T-helper 2 cell (primary cell): ENCODE results near the gene EMID1.
A peak's percentile ranks its signal among the peaks of the same experiment; 100 is the strongest.

ENCODE experiments used
- DNase-seq, 5 experiments: peaks; one replicate each; pipeline versions ENCODE4 v3.0.0 to v3.0.0-alpha.2; 2012 to 2022
- total RNA-seq, 2 donors: gene quantifications; one replicate each; lab custom pipeline; 2026; lab: John Stamatoyannopoulos, UW

The EMID1 gene
- total RNA-seq: 0 to 0.47 reads per million in 2 donors

GRCh38 chr22:29205594-29206371 lies at the start of gene EMID1:
Gene EMID1, plus strand, starts transcription at chr22:29205896. Its CDS starts 143 bp downstream, at chr22:29206039.
- peak in 1 of 5 experiments; percentile 41 for DNase-seq

DNA sequence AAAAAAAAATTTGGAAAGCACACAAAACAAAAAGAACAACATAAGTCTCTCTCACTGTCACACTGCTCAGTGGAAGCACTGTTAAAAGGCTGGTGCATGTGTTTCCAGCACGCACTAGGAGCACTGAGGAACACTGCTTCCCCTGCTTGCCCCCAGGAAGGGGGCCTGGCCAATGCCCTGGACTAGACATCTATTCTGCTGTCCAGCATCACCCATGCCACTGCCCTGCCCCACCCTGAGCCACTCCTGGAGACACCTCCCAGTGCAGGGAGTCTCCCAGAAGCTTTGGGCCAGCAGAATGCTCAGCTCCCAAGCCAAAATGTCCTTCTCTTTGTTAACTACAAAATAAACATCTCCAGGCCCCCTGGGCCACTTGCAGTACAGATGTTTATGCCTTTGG lies 49.7 kb upstream of the EMID1 start:
- no peak for DNase-seq

DNA sequence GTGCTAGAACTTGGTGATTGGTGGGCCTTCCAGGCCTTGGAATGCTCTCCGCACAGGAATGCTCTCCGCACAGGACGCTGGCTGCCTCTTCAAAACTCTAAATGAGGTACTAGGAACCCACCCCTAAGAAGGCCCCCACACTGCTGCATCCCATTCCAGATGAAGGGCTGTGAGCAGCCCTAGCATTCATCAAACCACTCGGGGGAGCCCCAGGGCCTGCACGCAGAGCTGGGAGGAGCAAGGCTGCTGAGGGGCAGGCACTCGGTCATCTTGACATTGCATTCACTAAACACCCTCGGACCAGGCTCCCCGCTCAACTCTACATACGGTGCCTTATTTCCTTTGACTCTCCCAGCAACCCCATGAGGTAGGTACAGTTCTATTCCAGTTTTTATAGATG lies 49.2 kb upstream of the EMID1 start:
- peak in 1 of 5 experiments; percentile 6 for DNase-seq

DNA sequence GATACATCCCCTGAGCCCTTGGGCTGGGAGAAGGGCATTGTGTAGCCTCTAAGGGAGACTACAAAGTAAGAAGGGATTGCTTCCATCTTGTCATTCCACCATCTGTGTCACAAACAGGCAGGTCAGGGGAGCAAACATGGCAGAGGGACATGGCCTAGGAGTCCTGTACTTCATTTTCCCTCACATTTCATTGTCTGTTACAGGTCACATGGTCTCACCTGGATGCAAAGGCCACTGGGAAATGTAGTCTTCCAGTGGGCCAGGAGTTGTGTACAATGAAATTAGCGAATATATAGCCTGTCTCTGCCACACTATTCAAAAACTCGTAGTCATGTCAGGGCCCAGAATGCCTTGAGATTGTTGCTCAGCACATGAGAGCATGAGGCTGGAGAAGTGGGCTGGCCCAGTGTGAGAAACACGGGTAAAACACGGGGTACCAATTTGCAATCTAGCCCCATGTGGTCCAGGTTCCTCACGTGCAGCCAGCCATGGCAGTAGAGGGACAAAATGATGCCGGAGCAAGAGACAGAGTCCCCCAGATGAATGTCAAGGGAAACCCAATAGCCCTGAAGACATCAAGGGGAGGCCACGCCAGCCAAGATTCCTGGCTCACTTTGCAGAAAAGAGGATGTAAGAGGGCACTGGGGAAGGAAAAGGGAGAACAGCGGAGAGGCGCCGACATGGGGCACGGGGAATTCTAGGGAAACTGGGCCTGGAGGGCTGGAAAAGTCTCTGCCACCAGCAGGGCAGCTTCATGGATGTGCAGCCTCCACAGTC lies 47.7 kb upstream of the EMID1 start:
- no peak for DNase-seq

DNA sequence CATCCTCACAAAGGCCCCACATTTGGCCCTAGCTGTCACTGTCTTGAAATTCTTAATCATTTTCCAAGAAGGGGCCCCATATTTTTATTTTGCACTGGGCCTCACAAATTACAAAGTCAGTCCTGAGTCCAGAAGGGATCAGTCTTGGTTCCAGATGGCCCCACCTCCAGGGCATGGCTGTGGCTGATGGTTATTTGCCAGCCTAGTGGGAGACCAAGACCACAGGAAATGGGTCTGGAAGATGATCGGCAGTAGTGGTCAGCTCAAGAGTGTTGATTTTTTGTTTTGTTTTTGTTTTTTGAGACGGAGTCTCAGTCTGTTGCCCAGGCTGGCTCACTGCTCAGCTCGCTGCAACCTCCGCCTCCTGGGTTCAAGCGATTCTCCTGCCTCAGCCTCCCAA lies 47.1 kb upstream of the EMID1 start:
- DNase-seq: no peak

DNA sequence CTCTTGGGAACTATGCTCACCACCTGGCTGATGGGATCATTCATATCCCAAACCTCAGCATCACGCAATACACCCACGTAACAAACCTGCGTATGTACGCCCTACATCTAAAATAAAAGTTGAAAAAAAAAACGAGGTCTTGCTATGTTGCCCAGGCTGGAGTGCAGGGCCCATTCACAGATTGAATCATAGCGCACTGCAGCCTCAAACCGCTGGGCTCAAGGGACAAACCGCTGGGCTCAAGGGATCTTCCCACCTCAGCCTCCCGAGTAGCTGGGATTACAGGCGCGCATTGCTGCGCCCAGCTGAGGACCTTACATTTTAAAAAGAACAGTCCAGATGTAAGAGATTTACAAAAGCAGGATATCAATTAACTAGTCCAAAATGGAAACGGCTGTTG lies 41.9 kb upstream of the EMID1 start:
- DNase-seq: no peak

- DNase-seq: no peak
Observed at GRCh38 chr22:29165321-29166060, 40.2 kb upstream of the EMID1 start.

GRCh38 chr22:29166180-29166579 lies 39.5 kb upstream of the EMID1 start:
- DNase-seq: no peak

DNA sequence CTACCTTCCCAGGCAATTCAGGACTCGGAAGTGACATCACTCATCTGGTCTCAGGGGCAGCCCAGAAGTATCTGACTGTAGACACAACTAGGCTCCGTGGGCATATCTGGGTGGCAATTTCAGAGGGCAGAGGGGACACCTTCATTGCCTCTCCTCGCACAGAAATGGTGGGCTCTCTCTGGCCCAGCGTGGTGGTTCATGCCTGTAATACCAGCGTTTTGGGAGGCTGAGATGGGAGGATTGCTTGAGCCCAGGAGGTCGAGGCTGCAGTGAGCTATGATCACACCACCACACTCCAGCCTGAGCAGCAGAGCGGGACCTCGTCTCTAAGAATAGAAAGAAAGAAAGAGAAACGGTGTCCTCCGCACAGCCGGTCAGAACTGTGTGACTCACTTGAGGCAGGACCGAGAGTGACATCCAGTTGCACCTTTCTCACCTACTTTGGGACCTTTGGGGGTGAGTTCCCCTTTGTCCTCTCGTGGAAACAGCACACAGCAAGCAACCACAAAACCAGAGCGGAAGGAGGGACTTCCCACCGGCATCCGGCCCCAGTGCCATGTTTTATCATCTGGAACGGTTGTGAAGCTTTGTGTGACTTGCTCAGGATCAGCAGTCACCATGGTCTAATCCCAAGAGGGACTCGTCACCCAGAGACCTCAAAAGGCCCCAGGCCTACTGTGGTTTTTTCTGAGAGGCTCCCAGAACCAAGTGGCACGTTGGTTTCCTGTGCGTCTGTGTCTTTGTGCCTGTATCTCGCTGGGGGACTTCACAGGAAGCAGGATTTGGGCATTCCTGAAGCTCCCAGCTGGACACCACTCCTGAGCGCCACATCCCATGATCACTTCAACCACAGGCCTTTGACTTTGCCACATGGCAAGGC lies 38.4 kb upstream of the EMID1 start:
- peak in 2 of 5 experiments; percentile 44 to 81 for DNase-seq

DNA sequence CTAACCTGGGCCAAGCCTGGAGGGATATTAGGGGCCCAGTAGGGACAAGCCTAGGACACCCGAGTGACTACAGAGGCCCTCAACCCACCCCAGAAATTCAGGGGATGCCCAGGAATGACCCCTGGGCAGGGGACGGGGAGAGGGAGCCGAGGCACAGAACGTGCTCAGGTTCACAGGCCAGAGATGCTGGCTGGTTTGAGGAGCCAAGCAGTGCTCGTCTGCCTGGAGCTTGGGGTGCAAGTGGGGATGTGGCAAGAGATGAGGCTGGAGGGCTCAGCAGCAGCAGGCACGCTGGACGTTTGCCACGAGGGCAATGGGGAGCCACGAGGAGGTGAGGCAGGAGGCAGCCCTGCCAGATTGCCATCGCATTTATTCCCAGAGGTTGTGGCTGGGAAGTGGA lies 34.0 kb upstream of the EMID1 start:
- DNase-seq: no peak

DNA sequence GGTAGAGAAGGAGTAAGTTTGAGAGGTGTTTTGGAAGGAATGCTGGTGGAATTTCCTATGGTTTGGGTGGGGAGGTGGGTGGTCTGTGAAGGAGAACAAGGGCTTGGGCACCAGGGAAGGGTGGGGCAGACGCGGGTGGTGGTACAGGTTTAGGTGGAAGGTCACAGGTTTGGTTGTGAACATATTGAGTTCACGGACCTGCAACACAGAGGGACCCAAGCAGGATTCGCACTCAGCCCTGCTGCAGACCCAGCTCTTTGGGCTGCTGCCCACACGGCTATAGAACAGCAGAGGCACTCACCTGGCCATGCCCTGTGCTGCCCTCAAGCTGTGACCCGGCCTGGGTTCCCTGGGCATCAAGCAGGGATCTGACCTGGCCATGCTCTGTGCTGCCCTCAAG lies 33.5 kb upstream of the EMID1 start:
- no peak for DNase-seq

GRCh38 chr22:29175312-29175835 lies 30.3 kb upstream of the EMID1 start:
- no peak for DNase-seq

DNA sequence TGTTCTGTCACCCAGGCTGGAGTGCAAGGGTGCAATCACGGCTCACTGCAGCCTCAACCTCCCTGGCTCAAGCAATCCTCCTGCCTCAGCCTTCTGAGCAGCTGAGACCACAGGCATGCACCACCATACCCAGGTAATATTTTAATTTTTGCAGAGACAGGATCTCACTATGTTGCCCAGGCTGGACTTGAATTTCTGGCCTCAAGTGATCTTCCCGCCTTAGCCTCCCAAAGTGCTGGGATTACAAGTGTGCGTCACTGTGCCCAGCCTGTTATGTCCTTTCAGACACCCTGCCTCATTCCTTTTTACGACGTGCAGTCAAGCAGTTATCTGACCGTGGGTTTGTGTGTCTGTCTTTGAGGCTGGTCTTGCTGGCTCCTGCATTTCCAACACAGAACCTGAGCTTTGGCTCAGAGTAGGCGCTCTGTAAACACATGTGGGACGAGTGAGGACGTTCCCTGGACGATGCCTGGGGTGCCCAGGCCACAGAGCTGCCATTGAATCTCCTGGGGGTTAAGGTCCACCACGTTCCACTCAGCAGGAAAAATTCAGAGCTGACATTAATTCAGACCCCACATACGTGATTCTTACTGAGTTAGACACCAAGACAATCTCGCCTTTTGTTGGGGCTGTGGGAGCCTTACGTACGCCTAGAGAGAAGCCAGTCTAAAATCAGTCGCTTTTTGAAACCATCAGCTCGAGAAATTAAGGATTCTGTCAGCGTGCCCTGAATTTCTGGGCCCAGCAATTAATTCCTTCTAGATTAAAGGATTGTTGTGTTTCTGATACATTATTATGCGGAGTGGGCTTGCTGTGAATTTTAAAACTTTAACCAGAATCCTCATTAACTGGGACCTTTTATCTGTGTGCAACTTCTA lies 21.5 kb upstream of the EMID1 start:
- DNase-seq: no peak

DNA sequence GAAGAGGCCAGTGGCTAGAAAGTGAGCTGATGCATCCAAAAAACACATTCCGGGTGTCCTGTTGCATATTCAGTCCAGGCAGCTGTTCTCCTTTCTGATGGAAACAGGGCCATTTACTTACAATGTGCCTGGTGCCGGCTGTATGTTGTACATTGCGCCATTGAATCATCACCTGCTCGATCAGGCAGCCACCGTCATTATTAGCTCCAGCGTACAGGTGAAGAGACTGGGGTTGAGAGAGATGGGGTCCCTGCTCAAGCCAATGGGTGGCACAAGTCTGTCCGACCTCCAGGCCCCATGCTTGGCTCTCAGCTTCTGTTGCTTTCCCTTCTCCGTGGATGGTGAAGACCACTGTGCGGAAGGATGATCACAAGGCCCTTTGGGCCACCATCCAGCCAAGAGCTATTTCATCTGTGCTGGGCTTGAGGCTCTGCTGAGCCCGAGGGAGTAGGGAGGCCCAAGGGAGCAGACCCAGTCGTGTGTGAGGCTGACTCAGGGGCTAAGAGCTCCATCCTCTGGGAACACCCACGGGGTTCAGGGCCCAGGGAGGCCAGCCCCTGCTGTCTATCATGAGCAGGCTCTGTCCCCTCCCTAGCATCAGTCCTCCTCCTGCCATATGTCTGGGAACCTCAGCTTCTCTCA lies 20.7 kb upstream of the EMID1 start:
- no peak for DNase-seq

DNA sequence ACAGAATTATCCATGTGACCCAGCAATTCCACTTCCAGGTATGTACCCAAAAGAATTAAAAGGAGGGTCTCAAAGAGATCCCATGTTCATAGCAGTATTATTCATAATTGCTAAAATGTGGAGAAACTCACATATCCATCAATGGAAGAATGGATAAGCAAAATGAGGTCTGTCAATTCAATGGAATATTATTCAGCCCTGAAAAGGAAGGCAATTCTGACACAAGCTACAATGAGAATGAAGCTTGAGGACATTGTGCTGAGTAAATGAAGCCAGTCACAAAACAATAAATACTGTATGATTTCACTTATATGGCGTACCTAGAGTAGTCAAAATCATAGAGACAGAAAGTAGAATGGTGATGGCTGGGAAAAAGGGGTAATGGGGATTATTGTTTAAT lies 19.4 kb upstream of the EMID1 start:
- no peak for DNase-seq

GRCh38 chr22:29187831-29188230 lies 17.9 kb upstream of the EMID1 start:
- no peak for DNase-seq

- DNase-seq: no peak
Observed at GRCh38 chr22:29190051-29190450, 15.6 kb upstream of the EMID1 start.

- no peak for DNase-seq
Observed at GRCh38 chr22:29190918-29191317, 14.8 kb upstream of the EMID1 start.

- no peak for DNase-seq
Observed at GRCh38 chr22:29193021-29193420, 12.7 kb upstream of the EMID1 start.

DNA sequence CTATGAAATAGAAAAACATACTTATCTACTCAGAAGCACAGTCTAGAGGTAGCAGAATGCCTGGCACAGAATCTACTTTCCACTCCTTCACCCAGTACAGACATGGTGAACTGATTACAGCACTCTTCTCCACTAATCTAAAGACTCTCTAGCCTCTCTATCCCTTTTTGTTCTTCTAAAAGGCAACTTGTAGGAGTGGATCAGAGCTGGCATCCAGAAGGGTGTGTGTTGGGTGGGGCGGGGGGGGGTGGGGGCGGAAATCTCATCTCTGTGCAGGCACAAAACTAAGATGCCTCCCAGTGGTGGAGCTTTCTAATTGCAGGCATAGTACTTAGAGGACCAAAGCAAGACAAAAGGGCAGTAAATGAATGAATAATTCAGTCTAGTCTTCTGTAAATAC lies 11.5 kb upstream of the EMID1 start:
- no peak for DNase-seq
